Measurements from ENCODE around the gene ZNF597. TPM values are rescaled to one million over a fixed set of nuclear protein-coding genes. Genes with fewer than 3 reads are reported as not detected.

ZNF597 gene
- total RNA-seq, 1 experiment from 2014 or later = not detected

- Histone ChIP-seq H3K79me2 (ENCODE audit: low read length) (peaks cover 80% of the 10 kb centered on the region), H3K27ac (ENCODE audit: low read length) (no peak overlapping the region), H3K36me3 (ENCODE audit: low read depth, low read length) (no peaks in the 10 kb centered on the region), H3K27me3 (ENCODE audit: low read length) (no peaks in the 10 kb centered on the region), H3F3A (ENCODE audit: low read length, unreplicated experiment) (no peaks in the 10 kb centered on the region), H2AFZ (ENCODE audit: low read length) (no peak overlapping the region), H3K9me2 (replicated peaks; ENCODE audit: low read length) (no peaks in the 10 kb centered on the region), H4K20me1 (ENCODE audit: low read length) (no peaks in the 10 kb centered on the region), H3K4me2 (ENCODE audit: low read length) (no peak overlapping the region), H3K4me1 (ENCODE audit: insufficient read depth, low read length) (no peaks in the 10 kb centered on the region), H3K9ac (ENCODE audit: low read length) (no peak overlapping the region), H3K4me3 (ENCODE audit: low read length) (no peak overlapping the region), H3K9me3 (ENCODE audit: low read length) (no peaks in the 10 kb centered on the region)
- CTCF ChIA-PET = no interaction called here
- DNase-seq = no peak
- intact Hi-C loops (cut with micrococcal nuclease) = no loop called here
- BruUV-seq (replicated peaks) = no TSS peak
- ATAC-seq = no peak
- POLR2A ChIA-PET (ENCODE audit: unreplicated experiment) = no interaction called here
- no peak for TF ChIP-seq EZH2 (IDR thresholded peaks at IDR 0.05; ENCODE audit: low read length, unreplicated experiment)
- no peak for TF ChIP-seq CTCF (conservative IDR thresholded peaks at IDR 0.05; ENCODE audit: low read depth, low read length)
- TF ChIP-seq EZH2phosphoT487 (IDR thresholded peaks at IDR 0.05; ENCODE audit: borderline replicate concordance, low read length) = no peak
Measured at GRCh38 chr16:3468501-3468900, 25.2 kb upstream of the ZNF597 start.

GRCh38 chr16:3467921-3468320, 24.6 kb upstream of the ZNF597 start:
- TF ChIP-seq EZH2 (IDR thresholded peaks at IDR 0.05; ENCODE audit: low read length, unreplicated experiment) = no peak
- no peak for TF ChIP-seq EZH2phosphoT487 (IDR thresholded peaks at IDR 0.05; ENCODE audit: borderline replicate concordance, low read length)
- no peak for TF ChIP-seq CTCF (conservative IDR thresholded peaks at IDR 0.05; ENCODE audit: low read depth, low read length)
- H3K9ac ChIP-seq (ENCODE audit: low read length) = no peak overlapping the region
- peaks cover 82% of the 10 kb centered on the region for H3K79me2 ChIP-seq (ENCODE audit: low read length)
- BruUV-seq (replicated peaks) = no TSS peak
- no peak for ATAC-seq
- intact Hi-C loops (cut with micrococcal nuclease) = no loop called here
- no peak overlapping the region for H3K4me2 ChIP-seq (ENCODE audit: low read length)
- no peaks in the 10 kb centered on the region for H3F3A ChIP-seq (ENCODE audit: low read length, unreplicated experiment)
- no peak overlapping the region for H3K4me3 ChIP-seq (ENCODE audit: low read length)
- H3K9me3 ChIP-seq (ENCODE audit: low read length) = no peaks in the 10 kb centered on the region
- DNase-seq = peak; percentile 8
- no peaks in the 10 kb centered on the region for H3K4me1 ChIP-seq (ENCODE audit: insufficient read depth, low read length)
- no peaks in the 10 kb centered on the region for H3K27me3 ChIP-seq (ENCODE audit: low read length)
- no peak overlapping the region for H2AFZ ChIP-seq (ENCODE audit: low read length)
- no peaks in the 10 kb centered on the region for H3K9me2 ChIP-seq (replicated peaks; ENCODE audit: low read length)
- CTCF ChIA-PET = no interaction called here
- H4K20me1 ChIP-seq (ENCODE audit: low read length) = no peaks in the 10 kb centered on the region
- H3K36me3 ChIP-seq (ENCODE audit: low read depth, low read length) = no peaks in the 10 kb centered on the region
- POLR2A ChIA-PET (ENCODE audit: unreplicated experiment) = no interaction called here
- H3K27ac ChIP-seq (ENCODE audit: low read length) = no peak overlapping the region

- intact Hi-C loops (cut with micrococcal nuclease) = no loop called here
Measured at GRCh38 chr16:3467182-3467581, 23.9 kb upstream of the ZNF597 start.

More at GRCh38 chr16:3467182-3467581, 23.9 kb upstream of the ZNF597 start:
- TF ChIP-seq CTCF (conservative IDR thresholded peaks at IDR 0.05; ENCODE audit: low read depth, low read length) (no peak), EZH2 (IDR thresholded peaks at IDR 0.05; ENCODE audit: low read length, unreplicated experiment) (no peak), EZH2phosphoT487 (IDR thresholded peaks at IDR 0.05; ENCODE audit: borderline replicate concordance, low read length) (no peak)
- no TSS peak for BruUV-seq (replicated peaks)
- peaks cover 84% of the 10 kb centered on the region for H3K79me2 ChIP-seq (ENCODE audit: low read length)
- H3K27ac ChIP-seq (ENCODE audit: low read length) = no peak overlapping the region
- no peak overlapping the region for H2AFZ ChIP-seq (ENCODE audit: low read length)
- ATAC-seq = no peak
- no peaks in the 10 kb centered on the region for H3K9me3 ChIP-seq (ENCODE audit: low read length)
- H3K4me3 ChIP-seq (ENCODE audit: low read length) = no peak overlapping the region
- H3K36me3 ChIP-seq (ENCODE audit: low read depth, low read length) = no peaks in the 10 kb centered on the region
- H3K4me1 ChIP-seq (ENCODE audit: insufficient read depth, low read length) = no peaks in the 10 kb centered on the region
- no peaks in the 10 kb centered on the region for H3F3A ChIP-seq (ENCODE audit: low read length, unreplicated experiment)
- ChIA-PET POLR2A (ENCODE audit: unreplicated experiment) (no interaction called here), CTCF (no interaction called here)
- H4K20me1 ChIP-seq (ENCODE audit: low read length) = no peaks in the 10 kb centered on the region
- no peak overlapping the region for H3K9ac ChIP-seq (ENCODE audit: low read length)
- no peaks in the 10 kb centered on the region for H3K9me2 ChIP-seq (replicated peaks; ENCODE audit: low read length)
- no peak for DNase-seq
- no peak overlapping the region for H3K4me2 ChIP-seq (ENCODE audit: low read length)
- H3K27me3 ChIP-seq (ENCODE audit: low read length) = no peaks in the 10 kb centered on the region

Measured in PC-3 (cell line).